Anterior cingulate cortex (tissue), 58 donors: ENCODE results near the gene LGALS9C.
A peak's percentile ranks its signal among the peaks of the same experiment; 100 is the strongest.
"Not testable (repeated sequence)": the region's sequence is repeated elsewhere in the genome, so short reads cannot be mapped to it uniquely, and the experiment has no call there.

Experiments
- DNase-seq, 58 donors: peaks; one replicate each; lab custom pipeline; 2025; lab: John Stamatoyannopoulos, UW

Gene LGALS9C

GRCh38 chr17:18477367-18477766, 778 bp downstream of the LGALS9C start:
- DNase-seq, result not testable (repeated sequence)

GRCh38 chr17:18478362-18478761, 1.8 kb downstream of the LGALS9C start:
- not testable (repeated sequence) for DNase-seq

GRCh38 chr17:18478977-18479595, 2.5 kb downstream of the LGALS9C start:
- not testable (repeated sequence) for DNase-seq

- not testable (repeated sequence) for DNase-seq
These were observed 5.2 kb downstream of the LGALS9C start for GRCh38 chr17:18481775-18482174.

- DNase-seq, result not testable (repeated sequence)
These were observed 9.4 kb downstream of the LGALS9C start for GRCh38 chr17:18485936-18486464.

GRCh38 chr17:18487633-18488032, 11.0 kb downstream of the LGALS9C start:
- DNase-seq, result not testable (repeated sequence)

GRCh38 chr17:18488622-18489021, 12.0 kb downstream of the LGALS9C start:
- not testable (repeated sequence) for DNase-seq

- not testable (repeated sequence) for DNase-seq
These were observed 13.4 kb downstream of the LGALS9C start for GRCh38 chr17:18490016-18490415.

- peak in 2 of 58 donors; percentile 6 to 32 for DNase-seq
These were observed 16.3 kb downstream of the LGALS9C start for GRCh38 chr17:18492712-18493480.

- DNase-seq, result not testable (repeated sequence)
These were observed 17.7 kb downstream of the LGALS9C start for GRCh38 chr17:18494250-18494768.

- DNase-seq, result not testable (repeated sequence)
These were observed 20.5 kb downstream of the LGALS9C start for GRCh38 chr17:18497044-18497443.

GRCh38 chr17:18499100-18499499, 22.5 kb downstream of the LGALS9C start:
- not testable (repeated sequence) for DNase-seq

- not testable (repeated sequence) for DNase-seq
These were observed 23.2 kb downstream of the LGALS9C start for GRCh38 chr17:18499756-18500155.

- not testable (repeated sequence) for DNase-seq
These were observed 23.7 kb downstream of the LGALS9C start for GRCh38 chr17:18500281-18500680.

GRCh38 chr17:18500816-18501215, 24.2 kb downstream of the LGALS9C start:
- not testable (repeated sequence) for DNase-seq

GRCh38 chr17:18503221-18503620, 26.6 kb downstream of the LGALS9C start:
- not testable (repeated sequence) for DNase-seq

- DNase-seq, result not testable (repeated sequence)
These were observed 31.1 kb downstream of the LGALS9C start for GRCh38 chr17:18507729-18508128.

- not testable (repeated sequence) for DNase-seq
These were observed 32.1 kb downstream of the LGALS9C start for GRCh38 chr17:18508667-18509066.

GRCh38 chr17:18521100-18521499, 44.5 kb downstream of the LGALS9C start:
- not testable (repeated sequence) for DNase-seq

GRCh38 chr17:18525015-18525414, 48.4 kb downstream of the LGALS9C start:
- DNase-seq, result not testable (repeated sequence)

- DNase-seq, result not testable (repeated sequence)
These were observed 49.7 kb downstream of the LGALS9C start for GRCh38 chr17:18526168-18526800.
